Measurements from ENCODE around the gene SELENOM.

Gene SELENOM

GRCh38 chr22:31088233-31088986, 19.0 kb downstream of the SELENOM start:
- peaks cover 12% of the 10 kb centered on the region for H3K79me2 ChIP-seq (ENCODE audit: control insufficient read depth, low read length)

GRCh38 chr22:31087744-31088215, 19.6 kb downstream of the SELENOM start:
- Histone ChIP-seq H3K4me1 (ENCODE audit: control insufficient read depth, low read length) (peaks cover 33% of the 10 kb centered on the region), H3K9me2 (replicated peaks; ENCODE audit: control insufficient read depth, low read length) (no peaks in the 10 kb centered on the region), H3K27ac (ENCODE audit: low read depth, low read length) (no peak overlapping the region), H3K9me3 (ENCODE audit: control insufficient read depth, insufficient read depth, low read length) (no peaks in the 10 kb centered on the region), H3K36me3 (ENCODE audit: control insufficient read depth, low read length) (0 out of 2 replicates have a peak, but pooled peaks cover 3% of the 10 kb centered on the region), H3K4me3 (ENCODE audit: low read length) (no peak overlapping the region), H3K4me2 (ENCODE audit: low read length) (no peak overlapping the region), H3K27me3 (ENCODE audit: control insufficient read depth, low read length) (no peaks in the 10 kb centered on the region), H4K20me1 (ENCODE audit: control insufficient read depth, insufficient read depth, low read depth, low read length) (no peaks in the 10 kb centered on the region), H3K79me2 (ENCODE audit: control insufficient read depth, low read length) (peaks cover 18% of the 10 kb centered on the region), H3F3A (ENCODE audit: control insufficient read depth, insufficient read depth) (0 out of 2 replicates have a peak, but pooled peaks cover 4% of the 10 kb centered on the region)
- TF ChIP-seq CTCF (IDR thresholded peaks at IDR 0.05; ENCODE audit: low read depth, low read length, poor library complexity, severe bottlenecking) = no peak
- no peak for TF ChIP-seq EZH2phosphoT487 (IDR thresholded peaks at IDR 0.05; ENCODE audit: borderline replicate concordance, low read length)

More at GRCh38 chr22:31088233-31088986, 19.0 kb downstream of the SELENOM start:
- no peak overlapping the region for H3K4me2 ChIP-seq (ENCODE audit: low read length)
- 0 out of 2 replicates have a peak, but pooled peaks cover 4% of the 10 kb centered on the region for H3F3A ChIP-seq (ENCODE audit: control insufficient read depth, insufficient read depth)
- no peaks in the 10 kb centered on the region for H3K9me2 ChIP-seq (replicated peaks; ENCODE audit: control insufficient read depth, low read length)
- H3K4me3 ChIP-seq (ENCODE audit: low read length) = no peak overlapping the region
- no peaks in the 10 kb centered on the region for H3K9me3 ChIP-seq (ENCODE audit: control insufficient read depth, insufficient read depth, low read length)
- H3K36me3 ChIP-seq (ENCODE audit: control insufficient read depth, low read length) = 0 out of 2 replicates have a peak, but pooled peaks cover 3% of the 10 kb centered on the region
- TF ChIP-seq EZH2phosphoT487 (IDR thresholded peaks at IDR 0.05; ENCODE audit: borderline replicate concordance, low read length) (no peak), CTCF (IDR thresholded peaks at IDR 0.05; ENCODE audit: low read depth, low read length, poor library complexity, severe bottlenecking) (no peak)
- H4K20me1 ChIP-seq (ENCODE audit: control insufficient read depth, insufficient read depth, low read depth, low read length) = no peaks in the 10 kb centered on the region
- H3K4me1 ChIP-seq (ENCODE audit: control insufficient read depth, low read length) = peaks cover 27% of the 10 kb centered on the region
- H3K27ac ChIP-seq (ENCODE audit: low read depth, low read length) = no peak overlapping the region
- no peaks in the 10 kb centered on the region for H3K27me3 ChIP-seq (ENCODE audit: control insufficient read depth, low read length)

GRCh38 chr22:31086703-31087330, 20.6 kb downstream of the SELENOM start:
- Histone ChIP-seq H3F3A (ENCODE audit: control insufficient read depth, insufficient read depth) (0 out of 2 replicates have a peak, but pooled peaks cover 4% of the 10 kb centered on the region), H3K36me3 (ENCODE audit: control insufficient read depth, low read length) (0 out of 2 replicates have a peak, but pooled peaks cover 3% of the 10 kb centered on the region), H3K4me2 (ENCODE audit: low read length) (no peak overlapping the region), H3K4me3 (ENCODE audit: low read length) (no peak overlapping the region), H4K20me1 (ENCODE audit: control insufficient read depth, insufficient read depth, low read depth, low read length) (no peaks in the 10 kb centered on the region), H3K79me2 (ENCODE audit: control insufficient read depth, low read length) (peaks cover 19% of the 10 kb centered on the region), H3K27me3 (ENCODE audit: control insufficient read depth, low read length) (no peaks in the 10 kb centered on the region), H3K9me2 (replicated peaks; ENCODE audit: control insufficient read depth, low read length) (no peaks in the 10 kb centered on the region), H3K9me3 (ENCODE audit: control insufficient read depth, insufficient read depth, low read length) (no peaks in the 10 kb centered on the region), H3K27ac (ENCODE audit: low read depth, low read length) (no peak overlapping the region), H3K4me1 (ENCODE audit: control insufficient read depth, low read length) (peaks cover 41% of the 10 kb centered on the region)
- TF ChIP-seq CTCF (IDR thresholded peaks at IDR 0.05; ENCODE audit: low read depth, low read length, poor library complexity, severe bottlenecking) (no peak), EZH2phosphoT487 (IDR thresholded peaks at IDR 0.05; ENCODE audit: borderline replicate concordance, low read length) (no peak)

All from DOHH2 (cell line).